Nephron progenitor cell (in vitro differentiated cells): ENCODE results near the gene ARID5B.

Experiments used
- DNase-seq: peaks from one replicate; pipeline ENCODE4 v3.0.0; 2021
- H3K27ac Mint-ChIP-seq: 2 replicates; pipeline ENCODE4 v1.8.0; 2021; ENCODE audit warnings: mild to moderate bottlenecking, moderate library complexity, mixed read lengths
- H3K27me3 Mint-ChIP-seq: 2 replicates; pipeline ENCODE4 v1.8.0; 2021; ENCODE audit warnings: mild to moderate bottlenecking, low read depth, mixed read lengths; ENCODE audit not compliant: poor library complexity
- H3K36me3 Mint-ChIP-seq: 2 replicates; pipeline ENCODE4 v1.8.0; 2021; ENCODE audit warnings: low read depth, mixed read lengths
- H3K4me1 Mint-ChIP-seq: 2 replicates; pipeline ENCODE4 v1.8.0; 2021; ENCODE audit warnings: mixed read lengths
- H3K4me3 Mint-ChIP-seq: 2 replicates; pipeline ENCODE4 v1.8.0; 2021; ENCODE audit warnings: mild to moderate bottlenecking, moderate library complexity, mixed read lengths
- H3K9me3 Mint-ChIP-seq: 2 replicates; pipeline ENCODE4 v1.8.0; 2021; ENCODE audit warnings: mild to moderate bottlenecking, moderate library complexity, mixed read lengths
- TF ChIP-seq, protein P1 (sequence below): fragments of 200-600 bp; sonication (generic); IDR thresholded peaks from 2 replicates; pipeline ENCODE4 v1.5.0; 2021; ENCODE audit warnings: antibody characterized with exemption

The ARID5B gene

DNA sequence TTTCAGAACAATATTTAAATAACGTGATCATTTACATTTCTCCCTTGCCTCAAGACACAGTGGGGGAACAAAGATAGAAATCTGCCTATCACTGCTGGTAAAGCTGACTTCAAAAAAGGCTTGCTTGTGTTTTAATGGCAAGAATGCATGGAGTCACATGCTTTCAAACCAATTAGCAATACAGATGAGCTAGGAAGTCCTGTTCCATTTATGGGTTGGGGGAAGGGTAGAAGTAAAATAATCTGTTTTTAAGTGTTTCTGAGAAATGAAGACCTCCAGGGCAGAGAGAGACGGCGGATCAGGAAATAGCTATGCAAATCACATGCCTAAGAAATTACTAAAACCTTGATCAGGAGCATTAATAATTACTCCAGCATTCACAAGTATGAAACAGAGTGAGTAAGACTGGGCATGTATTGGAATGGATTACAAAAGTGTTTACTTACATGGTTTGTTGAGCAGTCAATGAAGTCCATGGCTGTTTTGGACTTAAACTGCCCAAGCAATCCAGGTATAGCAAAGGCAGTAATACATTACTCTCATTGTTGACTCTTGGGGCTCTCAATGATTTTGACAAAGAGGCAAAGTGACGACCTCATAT is 142.0 kb downstream of the ARID5B start:
- TF ChIP-seq, protein P1, sequence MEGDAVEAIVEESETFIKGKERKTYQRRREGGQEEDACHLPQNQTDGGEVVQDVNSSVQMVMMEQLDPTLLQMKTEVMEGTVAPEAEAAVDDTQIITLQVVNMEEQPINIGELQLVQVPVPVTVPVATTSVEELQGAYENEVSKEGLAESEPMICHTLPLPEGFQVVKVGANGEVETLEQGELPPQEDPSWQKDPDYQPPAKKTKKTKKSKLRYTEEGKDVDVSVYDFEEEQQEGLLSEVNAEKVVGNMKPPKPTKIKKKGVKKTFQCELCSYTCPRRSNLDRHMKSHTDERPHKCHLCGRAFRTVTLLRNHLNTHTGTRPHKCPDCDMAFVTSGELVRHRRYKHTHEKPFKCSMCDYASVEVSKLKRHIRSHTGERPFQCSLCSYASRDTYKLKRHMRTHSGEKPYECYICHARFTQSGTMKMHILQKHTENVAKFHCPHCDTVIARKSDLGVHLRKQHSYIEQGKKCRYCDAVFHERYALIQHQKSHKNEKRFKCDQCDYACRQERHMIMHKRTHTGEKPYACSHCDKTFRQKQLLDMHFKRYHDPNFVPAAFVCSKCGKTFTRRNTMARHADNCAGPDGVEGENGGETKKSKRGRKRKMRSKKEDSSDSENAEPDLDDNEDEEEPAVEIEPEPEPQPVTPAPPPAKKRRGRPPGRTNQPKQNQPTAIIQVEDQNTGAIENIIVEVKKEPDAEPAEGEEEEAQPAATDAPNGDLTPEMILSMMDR: no peak
- DNase-seq: no peak
- H3K36me3 Mint-ChIP-seq: peaks cover 5% of the 10 kb centered on the region
- peak overlapping the region; percentile 5 for H3K27ac Mint-ChIP-seq
- H3K4me3 Mint-ChIP-seq: no peak overlapping the region
- H3K9me3 Mint-ChIP-seq: no peaks in the 10 kb centered on the region
- peaks cover 3% of the 10 kb centered on the region for H3K27me3 Mint-ChIP-seq
- H3K4me1 Mint-ChIP-seq: peaks cover 89% of the 10 kb centered on the region

DNA sequence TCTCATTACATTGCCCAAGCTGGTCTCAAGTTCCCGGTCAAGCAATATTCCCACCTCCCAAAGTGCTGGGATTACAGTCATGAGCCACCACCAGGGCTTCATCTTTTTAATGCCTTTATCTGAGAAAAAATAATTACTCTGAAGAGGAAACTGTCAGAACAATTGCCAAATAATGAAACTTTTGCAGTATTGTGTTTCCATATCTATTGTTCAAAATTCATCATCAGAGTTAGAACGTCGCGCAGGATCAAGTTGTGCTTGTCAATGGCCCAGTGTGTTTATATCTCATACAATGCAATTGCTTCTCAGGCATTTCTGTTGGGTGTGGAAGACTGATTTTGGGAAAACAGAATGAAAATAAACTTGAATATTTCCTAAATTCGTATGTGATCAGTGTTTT is 143.1 kb downstream of the ARID5B start:
- Mint-ChIP-seq H3K4me1 (peaks cover 89% of the 10 kb centered on the region), H3K27ac (no peak overlapping the region), H3K27me3 (peaks cover 3% of the 10 kb centered on the region), H3K4me3 (no peak overlapping the region), H3K9me3 (no peaks in the 10 kb centered on the region), H3K36me3 (peaks cover 5% of the 10 kb centered on the region)
- no peak for DNase-seq
- TF ChIP-seq, protein P1: no peak

DNA sequence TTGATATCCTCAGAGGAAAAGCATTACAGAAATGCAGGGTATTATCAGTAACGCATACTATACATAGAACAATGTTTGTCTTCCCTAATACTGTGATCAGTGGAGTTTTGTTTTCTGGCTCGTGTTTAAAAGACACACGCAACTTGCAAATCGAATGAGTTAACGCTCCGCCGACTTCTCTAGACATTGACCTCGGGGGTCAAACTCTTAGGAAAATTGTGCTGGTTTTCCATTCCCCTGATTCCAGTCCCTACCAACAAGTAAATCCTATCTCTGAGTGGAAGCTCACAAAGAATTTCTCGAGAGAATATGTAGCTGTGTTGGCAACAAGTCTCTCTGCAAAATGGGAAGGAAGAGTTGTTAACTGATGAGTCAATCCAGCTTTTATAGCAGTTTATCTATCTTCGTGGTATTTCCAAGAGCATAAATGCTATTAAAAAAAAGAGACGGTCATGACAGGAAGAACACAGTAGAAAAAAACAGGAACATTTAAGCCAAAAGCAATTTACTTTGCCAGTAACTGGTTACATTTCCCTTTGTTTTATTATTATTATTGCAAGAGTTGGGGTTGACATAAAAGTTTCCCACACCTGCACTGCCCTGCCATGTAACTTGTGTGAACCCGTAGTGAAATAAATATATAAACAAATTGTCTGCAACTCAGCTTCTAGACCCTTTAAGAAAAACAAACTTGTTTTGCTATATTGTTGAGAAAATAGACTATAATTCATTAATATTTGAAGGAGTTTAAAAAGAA is 144.4 kb downstream of the ARID5B start:
- Mint-ChIP-seq H3K9me3 (no peaks in the 10 kb centered on the region), H3K36me3 (peaks cover 5% of the 10 kb centered on the region), H3K4me3 (peak overlapping the region; percentile 69), H3K27ac (peak overlapping the region; percentile 81), H3K4me1 (peaks cover 91% of the 10 kb centered on the region), H3K27me3 (peaks cover 2% of the 10 kb centered on the region)
- DNase-seq: no peak
- TF ChIP-seq, protein P1: no peak

DNA sequence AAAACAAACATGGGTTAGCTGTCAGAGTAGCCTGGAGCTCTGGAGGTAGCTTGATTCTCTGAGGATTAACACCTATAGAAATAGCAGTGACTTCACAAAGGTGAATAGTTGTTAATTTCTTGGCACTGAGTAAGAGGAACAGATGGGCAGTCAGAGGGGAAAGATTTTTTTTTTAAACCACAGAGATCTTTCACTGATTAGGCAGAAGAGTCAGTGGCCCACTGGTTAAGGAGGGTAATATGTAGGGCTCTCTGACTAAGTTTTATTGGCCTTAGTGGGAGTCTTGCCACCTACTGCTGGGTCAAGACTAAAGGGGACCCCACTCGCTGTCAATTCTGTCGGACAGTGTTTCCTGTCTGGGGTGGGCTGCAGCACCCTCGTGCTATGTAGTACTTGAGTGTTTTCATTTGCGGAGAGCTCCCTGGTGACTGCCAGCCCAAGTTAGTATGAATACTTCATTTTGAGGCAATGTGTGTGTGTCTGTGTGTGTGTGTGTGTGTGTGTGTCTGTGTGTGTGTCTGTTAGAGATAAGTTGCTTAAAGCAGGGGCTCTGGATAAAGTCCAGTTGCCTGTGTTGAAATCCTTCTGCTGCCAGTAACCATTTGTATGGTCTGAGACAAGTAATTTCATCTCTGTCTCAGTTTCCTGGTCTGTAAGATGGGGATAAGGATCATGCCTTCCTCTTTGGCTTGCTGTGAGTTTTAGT is 145.2 kb downstream of the ARID5B start:
- Mint-ChIP-seq H3K27ac (peak overlapping the region; percentile 81), H3K27me3 (no peaks in the 10 kb centered on the region), H3K9me3 (no peaks in the 10 kb centered on the region), H3K36me3 (peaks cover 8% of the 10 kb centered on the region), H3K4me1 (peaks cover 94% of the 10 kb centered on the region), H3K4me3 (peak overlapping the region; percentile 69)
- peak; percentile 33 for DNase-seq
- TF ChIP-seq, protein P1: no peak

DNA sequence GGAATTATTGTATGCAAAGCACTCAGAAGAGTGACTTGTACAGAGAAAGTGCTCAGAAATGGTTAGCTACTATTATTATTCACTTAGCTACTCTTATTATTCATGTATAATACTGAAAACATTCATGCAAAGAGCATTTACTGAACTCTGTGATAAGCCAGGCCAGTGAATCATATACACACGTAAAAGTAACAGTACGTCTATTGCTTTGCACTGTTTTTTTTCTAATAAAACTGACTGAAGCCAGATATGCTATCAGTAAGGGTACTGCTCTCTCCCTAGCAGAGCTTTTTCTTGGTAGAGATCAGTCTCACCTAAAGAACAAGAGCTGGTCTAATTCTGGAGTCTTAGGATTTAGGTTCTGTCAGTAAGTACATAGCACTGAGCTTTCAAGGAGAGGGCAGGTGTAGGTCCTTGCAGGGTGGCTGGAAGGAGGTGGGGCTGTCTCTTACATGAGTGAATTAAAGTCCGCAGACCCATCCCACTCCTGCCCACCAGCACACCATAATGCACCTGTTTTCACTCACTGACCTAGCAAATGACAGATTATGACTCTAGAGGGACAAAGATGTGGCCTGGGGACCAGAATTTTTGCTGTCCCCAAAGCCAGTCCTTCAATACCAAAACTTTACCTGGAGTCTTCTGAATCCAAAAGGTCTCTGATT is 145.9 kb downstream of the ARID5B start:
- Mint-ChIP-seq H3K36me3 (peaks cover 10% of the 10 kb centered on the region), H3K27me3 (no peaks in the 10 kb centered on the region), H3K27ac (peak overlapping the region; percentile 81), H3K4me3 (peak overlapping the region; percentile 69), H3K4me1 (peaks cover 96% of the 10 kb centered on the region), H3K9me3 (peaks cover 2% of the 10 kb centered on the region)
- TF ChIP-seq, protein P1: no peak
- DNase-seq: no peak
